Measurements from ENCODE around the gene KLF9.

The KLF9 gene

DNA sequence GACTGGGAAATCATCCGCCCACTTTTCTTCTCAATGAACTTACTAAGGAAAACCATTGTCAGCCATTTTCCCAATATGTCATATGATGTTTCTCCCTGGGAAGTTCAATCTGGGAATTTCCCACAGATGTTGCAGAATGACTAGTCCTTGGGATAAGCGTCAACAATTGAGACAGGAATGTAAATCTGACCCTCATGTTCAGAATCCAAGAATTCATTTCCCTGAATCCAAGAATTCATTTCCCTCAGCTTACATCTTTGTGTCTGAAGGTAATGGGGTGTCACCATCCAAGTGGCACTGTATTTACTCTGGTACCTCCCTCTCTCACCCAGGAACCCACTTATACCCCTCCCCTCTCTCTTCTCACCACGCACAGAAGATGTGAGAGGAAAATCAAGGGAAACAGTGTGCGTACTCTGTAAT is 7.4 kb downstream of the KLF9 start:
- H2AFZ ChIP-seq (ENCODE audit: low read depth, low read length) = no peak overlapping the region; the same call in 1 of the 2 replicates
- H3K4me3 ChIP-seq (ENCODE audit: low read length) = peak overlapping the region; percentile 59; the same call in 1 of the 2 replicates
- H3K79me2 ChIP-seq (ENCODE audit: low read length) = no peaks in the 10 kb centered on the region
- H3K4me2 ChIP-seq (ENCODE audit: low read length) = peak overlapping the region; percentile 68
- H3K9me3 ChIP-seq (ENCODE audit: insufficient read depth, low read length) = no peaks in the 10 kb centered on the region
- no peak overlapping the region for H3K9ac ChIP-seq (ENCODE audit: low read length)
- TF ChIP-seq, protein P1, sequence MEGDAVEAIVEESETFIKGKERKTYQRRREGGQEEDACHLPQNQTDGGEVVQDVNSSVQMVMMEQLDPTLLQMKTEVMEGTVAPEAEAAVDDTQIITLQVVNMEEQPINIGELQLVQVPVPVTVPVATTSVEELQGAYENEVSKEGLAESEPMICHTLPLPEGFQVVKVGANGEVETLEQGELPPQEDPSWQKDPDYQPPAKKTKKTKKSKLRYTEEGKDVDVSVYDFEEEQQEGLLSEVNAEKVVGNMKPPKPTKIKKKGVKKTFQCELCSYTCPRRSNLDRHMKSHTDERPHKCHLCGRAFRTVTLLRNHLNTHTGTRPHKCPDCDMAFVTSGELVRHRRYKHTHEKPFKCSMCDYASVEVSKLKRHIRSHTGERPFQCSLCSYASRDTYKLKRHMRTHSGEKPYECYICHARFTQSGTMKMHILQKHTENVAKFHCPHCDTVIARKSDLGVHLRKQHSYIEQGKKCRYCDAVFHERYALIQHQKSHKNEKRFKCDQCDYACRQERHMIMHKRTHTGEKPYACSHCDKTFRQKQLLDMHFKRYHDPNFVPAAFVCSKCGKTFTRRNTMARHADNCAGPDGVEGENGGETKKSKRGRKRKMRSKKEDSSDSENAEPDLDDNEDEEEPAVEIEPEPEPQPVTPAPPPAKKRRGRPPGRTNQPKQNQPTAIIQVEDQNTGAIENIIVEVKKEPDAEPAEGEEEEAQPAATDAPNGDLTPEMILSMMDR (IDR thresholded peaks at IDR 0.05; ENCODE audit: low read depth, low read length) = no peak
- no peak for TF ChIP-seq EZH2phosphoT487 (IDR thresholded peaks at IDR 0.05; ENCODE audit: low read depth)
- no peaks in the 10 kb centered on the region for H3K36me3 ChIP-seq (replicated peaks; ENCODE audit: low read depth, low read length)
- H3K4me1 ChIP-seq (ENCODE audit: low read length) = peaks cover 32% of the 10 kb centered on the region
- H3K27me3 ChIP-seq (ENCODE audit: low read depth, low read length) = no peaks in the 10 kb centered on the region
- no peaks in the 10 kb centered on the region for H4K20me1 ChIP-seq (ENCODE audit: insufficient read depth, low read length)
- H3K27ac ChIP-seq (ENCODE audit: low read length) = no peak overlapping the region

DNA sequence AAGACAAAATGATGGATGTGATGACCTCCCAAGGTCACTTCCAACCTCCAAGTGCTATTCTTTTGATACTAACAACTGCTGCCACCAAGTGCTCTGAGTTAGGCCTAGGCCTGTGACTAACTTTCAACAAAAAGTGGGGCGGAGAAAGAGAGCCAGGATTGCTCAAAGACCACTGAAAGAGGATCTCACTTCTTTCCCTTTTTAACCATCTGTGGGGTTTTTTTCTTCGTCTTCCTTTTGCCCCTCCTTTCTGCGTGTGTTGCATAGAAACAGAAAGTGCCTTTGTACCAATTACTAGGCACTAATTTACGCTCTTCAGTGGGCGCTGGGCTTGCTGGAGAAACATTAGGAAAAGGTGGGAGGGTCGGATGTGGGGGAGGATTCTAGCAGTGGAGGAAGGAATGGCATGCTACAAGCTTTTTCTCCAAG is 8.0 kb downstream of the KLF9 start:
- peak overlapping the region; percentile 68 for H3K4me2 ChIP-seq (ENCODE audit: low read length)
- H3K27me3 ChIP-seq (ENCODE audit: low read depth, low read length) = no peaks in the 10 kb centered on the region
- H3K79me2 ChIP-seq (ENCODE audit: low read length) = no peaks in the 10 kb centered on the region
- no peak for TF ChIP-seq EZH2phosphoT487 (IDR thresholded peaks at IDR 0.05; ENCODE audit: low read depth)
- TF ChIP-seq, protein P1 (IDR thresholded peaks at IDR 0.05; ENCODE audit: low read depth, low read length) = no peak
- H3K4me3 ChIP-seq (ENCODE audit: low read length) = peak overlapping the region; percentile 59
- H3K36me3 ChIP-seq (replicated peaks; ENCODE audit: low read depth, low read length) = no peaks in the 10 kb centered on the region
- H3K4me1 ChIP-seq (ENCODE audit: low read length) = peaks cover 32% of the 10 kb centered on the region
- no peaks in the 10 kb centered on the region for H4K20me1 ChIP-seq (ENCODE audit: insufficient read depth, low read length)
- H3K9ac ChIP-seq (ENCODE audit: low read length) = peak overlapping the region; percentile 16; the same call in 1 of the 2 replicates
- H3K27ac ChIP-seq (ENCODE audit: low read length) = peak overlapping the region; percentile 42
- H2AFZ ChIP-seq (ENCODE audit: low read depth, low read length) = peak overlapping the region; percentile 83
- no peaks in the 10 kb centered on the region for H3K9me3 ChIP-seq (ENCODE audit: insufficient read depth, low read length)

- Histone ChIP-seq H3K4me2 (ENCODE audit: low read length) (peak overlapping the region; percentile 68), H3K79me2 (ENCODE audit: low read length) (no peaks in the 10 kb centered on the region), H3K36me3 (replicated peaks; ENCODE audit: low read depth, low read length) (no peaks in the 10 kb centered on the region), H4K20me1 (ENCODE audit: insufficient read depth, low read length) (no peaks in the 10 kb centered on the region), H3K9ac (ENCODE audit: low read length) (0 out of 2 replicates have a peak overlapping the region, but pooled peaks have one; percentile 16), H3K27ac (ENCODE audit: low read length) (peak overlapping the region; percentile 42), H3K4me3 (ENCODE audit: low read length) (peak overlapping the region; percentile 59), H3K27me3 (ENCODE audit: low read depth, low read length) (no peaks in the 10 kb centered on the region), H2AFZ (ENCODE audit: low read depth, low read length) (peak overlapping the region; percentile 83), H3K9me3 (ENCODE audit: insufficient read depth, low read length) (no peaks in the 10 kb centered on the region), H3K4me1 (ENCODE audit: low read length) (peaks cover 32% of the 10 kb centered on the region)
- TF ChIP-seq EZH2phosphoT487 (IDR thresholded peaks at IDR 0.05; ENCODE audit: low read depth) = no peak
- TF ChIP-seq, protein P1 (IDR thresholded peaks at IDR 0.05; ENCODE audit: low read depth, low read length) = no peak
Observed at GRCh38 chr9:70405808-70406433, 8.5 kb downstream of the KLF9 start.

- Histone ChIP-seq H3K4me2 (ENCODE audit: low read length) (no peak overlapping the region), H3K79me2 (ENCODE audit: low read length) (no peaks in the 10 kb centered on the region), H3K4me1 (ENCODE audit: low read length) (peaks cover 18% of the 10 kb centered on the region), H3K27me3 (ENCODE audit: low read depth, low read length) (no peaks in the 10 kb centered on the region), H3K4me3 (ENCODE audit: low read length) (no peak overlapping the region), H3K27ac (ENCODE audit: low read length) (no peak overlapping the region), H3K9me3 (ENCODE audit: insufficient read depth, low read length) (no peaks in the 10 kb centered on the region), H3K36me3 (replicated peaks; ENCODE audit: low read depth, low read length) (no peaks in the 10 kb centered on the region), H3K9ac (ENCODE audit: low read length) (no peak overlapping the region), H2AFZ (ENCODE audit: low read depth, low read length) (no peak overlapping the region), H4K20me1 (ENCODE audit: insufficient read depth, low read length) (no peaks in the 10 kb centered on the region)
- TF ChIP-seq EZH2phosphoT487 (IDR thresholded peaks at IDR 0.05; ENCODE audit: low read depth) = no peak
- TF ChIP-seq, protein P1 (IDR thresholded peaks at IDR 0.05; ENCODE audit: low read depth, low read length) = no peak
Observed at GRCh38 chr9:70404261-70404660, 10.2 kb downstream of the KLF9 start.

All from OCI-LY3 (cell line).